Cardiac fibroblast (primary cell): ENCODE measurements around the gene ABHD6.
A peak's percentile ranks its signal among the peaks of the same experiment; 100 is the strongest.

Experiments
- DNase-seq, 2 donors: peaks; one replicate each; pipeline versions ENCODE4 v3.0.0 to v3.0.0-alpha.2; 2010; ENCODE audit warnings: low read depth in 2 of 2
- H3K4me3 ChIP-seq, 2 donors: replicated peaks in 1 of 2; 1 replicate in 1 of 2; 2 replicates in 1 of 2; pipeline ENCODE4 v1.5.1; 2011; ENCODE audit warnings: low read depth in 2 of 2, low read length in 2 of 2, mild to moderate bottlenecking in 2 of 2, moderate library complexity in 1 of 2
- CTCF ChIP-seq: IDR thresholded peaks from one replicate; pipeline ENCODE4 v1.5.1; 2011; ENCODE audit warnings: low read depth, mild to moderate bottlenecking, low read length, inconsistent platforms

ABHD6 gene

GRCh38 chr3:58308728-58309127 is 71.1 kb downstream of the ABHD6 start:
- TF ChIP-seq CTCF, result no peak
- DNase-seq, result peak; percentile 24 to 31
- no peak overlapping the region for H3K4me3 ChIP-seq

- no peak for TF ChIP-seq CTCF
- no peak for DNase-seq
- no peak overlapping the region for H3K4me3 ChIP-seq
Observed at GRCh38 chr3:58317811-58318210, 80.2 kb downstream of the ABHD6 start.

- DNase-seq, result no peak
- TF ChIP-seq CTCF, result no peak
- H3K4me3 ChIP-seq, result no peak overlapping the region
Observed at GRCh38 chr3:58321791-58322190, 84.2 kb downstream of the ABHD6 start.

DNA sequence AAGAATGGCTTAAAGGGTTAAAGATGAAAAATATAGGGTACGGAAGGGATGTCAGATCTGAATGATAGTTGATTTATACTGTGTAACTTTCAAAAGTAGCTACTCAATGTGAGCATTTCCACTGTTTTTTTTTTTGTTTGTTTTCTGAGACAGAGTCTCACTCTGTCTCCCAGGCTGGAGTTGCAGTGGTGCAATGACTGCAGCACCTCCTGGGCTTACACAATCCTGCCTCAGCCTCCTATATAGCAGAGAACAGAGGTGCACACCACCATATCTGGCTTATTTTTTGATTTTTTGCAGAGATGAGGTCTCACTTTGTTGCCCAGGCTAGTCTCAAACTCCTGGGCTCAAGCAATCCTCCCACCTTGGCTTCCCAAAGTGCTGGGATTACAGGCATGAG is 85.2 kb downstream of the ABHD6 start:
- no peak for TF ChIP-seq CTCF
- no peak for DNase-seq
- H3K4me3 ChIP-seq, result no peak overlapping the region

DNA sequence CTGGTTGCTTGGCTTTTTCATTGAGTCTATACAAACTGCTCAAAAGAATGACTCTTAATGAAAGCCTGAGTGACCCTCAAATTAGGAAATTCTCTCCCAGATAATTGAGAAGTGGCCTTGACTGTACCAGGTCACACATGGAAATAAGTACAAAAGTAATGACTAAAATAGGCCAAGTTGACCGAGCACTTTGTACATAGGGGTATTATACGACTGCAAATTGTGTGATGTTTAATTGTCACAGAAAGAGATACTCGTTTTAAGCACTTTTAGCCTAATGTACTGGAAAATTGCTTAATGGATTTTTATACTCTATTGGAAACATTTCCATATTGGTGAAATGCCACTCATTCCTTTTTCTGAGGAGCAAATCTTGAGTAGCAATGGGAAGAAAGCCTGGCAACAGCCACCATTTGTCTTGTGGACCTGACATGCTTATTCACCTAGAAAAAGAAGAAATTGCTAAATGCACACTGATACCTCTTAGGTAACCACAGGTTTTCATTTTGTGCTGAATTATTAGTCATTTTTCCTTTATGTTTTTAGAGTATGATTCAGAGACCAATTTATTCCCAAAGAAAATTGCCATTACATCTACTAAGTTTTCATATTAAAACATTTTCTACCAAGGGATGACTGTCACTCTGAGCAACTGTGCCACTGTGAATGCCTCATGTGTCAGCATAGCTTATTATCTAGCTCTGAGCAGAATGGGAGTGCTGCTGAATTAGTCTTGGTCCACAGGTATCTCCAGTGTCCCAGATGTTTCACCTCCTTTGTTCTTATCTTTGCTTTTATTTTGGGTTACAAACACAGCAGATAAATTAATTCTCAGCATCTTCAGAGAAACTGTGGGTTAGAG is 86.2 kb downstream of the ABHD6 start:
- H3K4me3 ChIP-seq, result no peak overlapping the region
- no peak for DNase-seq
- no peak for TF ChIP-seq CTCF

GRCh38 chr3:58324391-58325390 is 87.1 kb downstream of the ABHD6 start:
- peak in 1 of 2 donors; percentile 28 for DNase-seq
- no peak overlapping the region for H3K4me3 ChIP-seq
- no peak for TF ChIP-seq CTCF
